Superior temporal gyrus (tissue), 1 donor: ENCODE measurements around the gene SERPINA4.

Experiments used
- DNase-seq: peaks from one replicate; pipeline ENCODE4 v3.0.0-alpha.2; 2016; ENCODE audit errors: extremely low spot score

SERPINA4 gene

GRCh38 chr14:94560751-94561655 is at the start of gene SERPINA4:
SERPINA4 (plus strand) TSS chr14:94561442; CDS start chr14:94563483, 2,041 bp downstream.
- no peak for DNase-seq

DNA sequence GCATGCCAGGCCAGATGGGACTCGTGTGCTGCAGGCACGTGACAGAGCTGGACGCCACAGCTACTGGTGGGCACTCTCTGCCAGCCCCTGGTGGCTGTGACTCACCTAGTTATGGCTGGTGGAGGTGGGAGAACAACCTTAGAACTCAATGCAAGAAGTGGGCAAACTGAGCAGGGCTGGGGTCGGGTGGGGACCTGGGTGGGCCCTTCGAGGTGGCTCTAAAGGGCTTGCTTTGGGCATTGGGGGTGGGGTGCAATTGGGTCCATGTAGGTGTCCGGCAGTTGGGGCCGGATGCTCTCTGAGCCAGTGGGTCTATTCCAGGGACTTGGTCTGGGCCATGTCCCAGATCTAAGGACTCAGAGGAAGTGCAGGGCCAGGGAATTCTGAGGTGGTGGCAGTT is 46.9 kb upstream of the SERPINA4 start:
- DNase-seq = no peak

DNA sequence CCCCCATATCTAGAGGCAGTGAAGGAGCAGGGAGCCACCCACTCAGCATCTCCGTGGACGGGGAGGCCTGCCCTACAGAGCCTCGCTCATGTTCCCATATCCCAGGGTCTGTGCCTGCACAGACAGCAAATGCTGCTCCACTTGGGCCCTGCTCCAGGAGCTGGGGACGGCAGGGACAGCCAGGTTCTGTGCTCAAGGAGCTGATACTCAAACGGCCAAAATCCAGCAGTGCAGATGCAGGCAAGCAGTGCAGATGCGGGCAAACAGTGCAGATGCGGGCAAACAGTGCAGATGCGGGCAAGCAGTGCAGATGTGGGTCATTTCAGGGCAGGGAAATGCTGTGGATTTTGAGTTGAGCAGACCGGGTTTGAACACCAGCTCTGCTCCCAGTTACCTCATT is 45.8 kb upstream of the SERPINA4 start:
- no peak for DNase-seq

- no peak for DNase-seq
Observed at GRCh38 chr14:94515856-94516255, 45.4 kb upstream of the SERPINA4 start.

GRCh38 chr14:94517248-94517640 is 44.0 kb upstream of the SERPINA4 start:
- no peak for DNase-seq

GRCh38 chr14:94517641-94518257 is 43.5 kb upstream of the SERPINA4 start:
- DNase-seq = no peak

DNA sequence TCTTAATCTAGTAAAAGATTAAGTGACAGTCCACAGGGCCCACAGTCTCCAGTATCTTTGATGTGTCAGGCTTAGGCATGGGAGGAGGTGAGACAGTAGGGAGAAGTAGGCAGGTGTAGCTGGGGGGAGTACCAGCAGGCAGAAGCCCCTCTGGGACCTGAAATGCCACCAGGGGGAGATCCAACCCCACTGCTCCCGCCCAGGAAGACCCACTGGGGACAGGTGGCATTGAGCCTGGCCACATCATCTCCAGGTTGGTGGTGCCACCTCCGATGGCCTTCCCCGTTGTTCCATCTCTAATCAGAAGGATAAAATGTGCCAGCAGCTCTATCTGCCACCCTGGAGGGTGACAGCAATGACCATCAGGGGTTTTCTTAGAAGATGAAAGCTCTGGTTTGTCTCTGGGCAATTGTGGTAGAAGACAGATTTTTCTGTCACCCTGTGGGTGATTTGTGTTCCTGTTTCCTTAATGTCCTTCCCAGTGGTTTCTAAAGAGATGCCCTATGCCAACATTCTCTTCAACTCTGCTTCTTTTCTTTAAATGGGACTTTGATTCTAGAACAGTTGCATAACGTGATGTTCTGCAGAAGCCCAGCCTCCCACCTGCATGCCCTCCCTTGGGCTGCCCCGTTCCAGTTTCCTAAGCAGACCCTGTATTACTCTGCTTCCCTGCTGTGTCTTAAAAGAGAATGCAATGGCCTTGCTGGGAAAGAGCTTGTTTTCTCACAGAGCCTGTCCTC is 39.7 kb upstream of the SERPINA4 start:
- no peak for DNase-seq

DNA sequence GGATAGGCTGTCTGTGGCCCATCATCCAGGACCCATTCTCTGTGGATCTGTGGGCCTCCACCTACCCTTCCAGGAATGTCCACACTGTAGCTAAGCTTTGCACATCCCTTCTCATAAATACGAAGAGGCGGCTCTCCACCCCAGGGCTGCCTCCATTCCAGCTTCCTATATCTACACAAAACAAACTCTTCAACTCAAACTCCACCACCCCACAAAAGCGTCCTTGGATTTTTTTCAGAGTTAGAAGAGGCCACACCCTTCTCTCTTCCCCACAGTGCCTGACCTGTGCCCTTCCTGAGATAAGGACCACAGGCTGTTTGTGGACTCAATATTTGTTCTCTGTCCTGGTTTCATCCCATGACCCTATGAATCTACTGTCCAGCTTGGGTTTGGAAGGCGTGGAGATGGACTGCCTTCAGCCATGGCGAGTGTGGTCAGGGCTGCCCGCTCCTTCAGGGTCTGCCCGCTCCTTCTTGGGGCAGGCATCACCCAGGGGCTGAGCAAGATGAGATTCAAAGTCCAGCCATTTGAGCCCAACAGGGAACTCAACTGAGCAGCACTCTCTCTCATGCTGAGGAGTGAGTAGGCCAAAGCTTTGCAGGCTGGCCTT is 39.0 kb upstream of the SERPINA4 start:
- no peak for DNase-seq

DNA sequence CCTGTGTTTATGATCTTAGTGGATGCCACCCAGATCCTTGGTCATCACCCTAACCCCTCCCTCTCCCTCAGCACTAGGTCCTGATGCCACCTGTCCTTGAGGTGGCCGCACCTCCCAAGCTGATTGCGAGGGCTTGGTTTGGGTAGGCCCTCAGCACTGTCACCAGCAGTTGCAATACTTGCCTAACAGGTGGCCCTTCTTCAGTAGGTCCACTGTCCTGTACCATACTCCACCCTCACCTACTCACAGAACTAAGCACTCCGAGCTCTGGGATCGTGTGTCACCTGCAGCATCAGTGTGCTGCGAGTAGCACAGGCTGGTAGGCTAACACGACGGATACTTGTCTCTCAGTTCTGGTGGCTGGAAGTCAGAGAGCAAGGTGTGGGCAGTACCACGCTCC is 38.0 kb upstream of the SERPINA4 start:
- DNase-seq = no peak

GRCh38 chr14:94524093-94524492 is 37.1 kb upstream of the SERPINA4 start:
- no peak for DNase-seq

DNA sequence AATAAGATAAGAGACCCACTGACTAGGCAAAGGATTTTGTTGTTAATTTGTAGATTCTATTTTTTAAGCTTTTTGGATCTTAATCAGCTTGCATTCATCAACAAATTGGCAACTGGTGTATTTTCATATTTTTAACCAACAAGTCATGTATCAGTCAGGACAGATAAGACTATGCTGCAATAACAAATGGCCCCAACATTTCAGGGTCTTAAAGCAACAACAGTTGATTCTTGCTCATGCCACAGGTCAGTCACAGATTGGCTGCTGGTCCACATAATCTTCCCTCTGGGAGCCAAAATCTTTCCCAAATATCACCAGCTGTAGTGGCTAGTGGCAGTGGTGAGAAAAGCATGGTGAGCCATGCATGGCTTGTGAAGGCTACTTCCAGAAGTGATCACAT is 30.1 kb upstream of the SERPINA4 start:
- DNase-seq = no peak

- DNase-seq = no peak
Observed at GRCh38 chr14:94532447-94532846, 28.8 kb upstream of the SERPINA4 start.

DNA sequence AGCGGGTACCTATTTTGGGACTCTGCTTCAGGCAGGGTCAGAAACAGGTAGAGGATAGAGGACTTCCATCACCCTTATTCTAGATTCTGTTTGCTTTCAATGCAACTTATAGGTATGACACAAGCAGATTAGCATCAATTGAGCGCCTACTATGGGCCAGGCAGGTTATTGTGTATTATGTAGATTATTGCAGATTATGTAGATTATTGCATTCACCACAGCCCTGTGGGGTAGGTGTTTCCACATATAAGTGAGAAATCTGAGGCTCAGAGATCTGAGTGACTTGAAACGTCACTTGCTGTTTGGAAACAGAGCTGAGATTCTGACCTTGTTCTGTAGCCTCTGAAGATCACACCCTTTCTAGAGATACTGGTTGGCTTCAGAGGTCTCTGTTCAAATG is 25.7 kb upstream of the SERPINA4 start:
- DNase-seq = no peak

GRCh38 chr14:94536836-94537235 is 24.4 kb upstream of the SERPINA4 start:
- DNase-seq = no peak

GRCh38 chr14:94538070-94538740 is 23.0 kb upstream of the SERPINA4 start:
- no peak for DNase-seq

DNA sequence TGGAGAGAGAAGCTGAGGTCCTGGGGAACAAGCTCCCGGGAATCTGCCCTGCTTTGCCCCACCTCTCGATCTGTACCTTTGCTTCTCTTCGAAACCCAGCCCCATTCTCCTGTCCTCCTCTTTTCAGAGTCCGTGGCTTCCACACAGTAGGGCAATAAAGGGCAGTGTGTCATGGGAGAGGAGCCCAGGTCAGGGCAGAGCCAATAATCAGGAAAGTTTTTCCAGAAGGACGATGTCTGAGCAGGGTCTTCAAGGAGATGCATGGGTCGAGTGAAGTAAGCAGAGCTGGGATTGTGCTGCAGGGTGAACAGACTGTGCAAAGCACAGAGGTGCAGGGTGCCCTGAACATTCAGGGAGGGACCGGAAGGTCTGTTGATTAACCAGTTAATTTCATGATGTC is 22.1 kb upstream of the SERPINA4 start:
- DNase-seq = no peak

- DNase-seq = no peak
Observed at GRCh38 chr14:94540031-94540794, 21.0 kb upstream of the SERPINA4 start.

GRCh38 chr14:94541234-94541975 is 19.8 kb upstream of the SERPINA4 start:
- DNase-seq = no peak

- no peak for DNase-seq
Observed at GRCh38 chr14:94542111-94542810, 19.0 kb upstream of the SERPINA4 start.
